ENCODE measurements around the gene SSBP2. TPM values are rescaled to one million over a fixed set of nuclear protein-coding genes. Genes with fewer than 3 reads are reported as not detected.

SSBP2 gene
- total RNA-seq, 2 donors from 2014 or later, result 25.1 to 26.9 TPM

DNA sequence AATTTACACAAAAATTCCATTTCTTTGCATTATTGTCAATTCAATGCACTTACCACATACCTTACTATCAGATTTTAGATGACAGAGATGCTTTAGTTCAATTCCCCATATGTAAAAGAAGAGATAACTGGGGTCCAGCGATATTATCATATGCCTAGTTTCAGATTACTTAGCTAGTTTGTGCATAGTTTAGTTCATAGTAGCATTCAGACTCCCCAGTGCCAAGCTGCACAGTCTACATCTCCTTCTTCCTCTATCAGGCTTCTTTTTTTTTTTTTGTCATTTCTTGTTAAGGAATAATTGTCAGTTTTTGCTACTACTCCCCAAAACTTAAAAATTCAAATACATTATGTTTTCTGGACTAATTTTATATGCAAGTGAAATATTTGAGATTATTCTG, 175.0 kb downstream of the SSBP2 start:
- Histone ChIP-seq H3K27ac (no peak overlapping the region), H3K4me3 (no peak overlapping the region), H3K9me3 (no peaks in the 10 kb centered on the region), H3K36me3 (no peaks in the 10 kb centered on the region), H3K4me1 (replicated peaks) (no peaks in the 10 kb centered on the region), H3K27me3 (replicated peaks; ENCODE audit: insufficient read depth) (no peaks in the 10 kb centered on the region)
- 94% methylated on average over 1 of the region's 1 CpG for whole genome bisulfite sequencing
- TF ChIP-seq, protein P1, sequence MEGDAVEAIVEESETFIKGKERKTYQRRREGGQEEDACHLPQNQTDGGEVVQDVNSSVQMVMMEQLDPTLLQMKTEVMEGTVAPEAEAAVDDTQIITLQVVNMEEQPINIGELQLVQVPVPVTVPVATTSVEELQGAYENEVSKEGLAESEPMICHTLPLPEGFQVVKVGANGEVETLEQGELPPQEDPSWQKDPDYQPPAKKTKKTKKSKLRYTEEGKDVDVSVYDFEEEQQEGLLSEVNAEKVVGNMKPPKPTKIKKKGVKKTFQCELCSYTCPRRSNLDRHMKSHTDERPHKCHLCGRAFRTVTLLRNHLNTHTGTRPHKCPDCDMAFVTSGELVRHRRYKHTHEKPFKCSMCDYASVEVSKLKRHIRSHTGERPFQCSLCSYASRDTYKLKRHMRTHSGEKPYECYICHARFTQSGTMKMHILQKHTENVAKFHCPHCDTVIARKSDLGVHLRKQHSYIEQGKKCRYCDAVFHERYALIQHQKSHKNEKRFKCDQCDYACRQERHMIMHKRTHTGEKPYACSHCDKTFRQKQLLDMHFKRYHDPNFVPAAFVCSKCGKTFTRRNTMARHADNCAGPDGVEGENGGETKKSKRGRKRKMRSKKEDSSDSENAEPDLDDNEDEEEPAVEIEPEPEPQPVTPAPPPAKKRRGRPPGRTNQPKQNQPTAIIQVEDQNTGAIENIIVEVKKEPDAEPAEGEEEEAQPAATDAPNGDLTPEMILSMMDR (IDR thresholded peaks at IDR 0.05), result no peak
- TF ChIP-seq POLR2A (IDR thresholded peaks at IDR 0.05) (no peak), POLR2AphosphoS5 (IDR thresholded peaks at IDR 0.05) (no peak)
- intact Hi-C loops (cut with DNase I), result no loop called here
- no peak for DNase-seq (ENCODE audit: low spot score)

DNA sequence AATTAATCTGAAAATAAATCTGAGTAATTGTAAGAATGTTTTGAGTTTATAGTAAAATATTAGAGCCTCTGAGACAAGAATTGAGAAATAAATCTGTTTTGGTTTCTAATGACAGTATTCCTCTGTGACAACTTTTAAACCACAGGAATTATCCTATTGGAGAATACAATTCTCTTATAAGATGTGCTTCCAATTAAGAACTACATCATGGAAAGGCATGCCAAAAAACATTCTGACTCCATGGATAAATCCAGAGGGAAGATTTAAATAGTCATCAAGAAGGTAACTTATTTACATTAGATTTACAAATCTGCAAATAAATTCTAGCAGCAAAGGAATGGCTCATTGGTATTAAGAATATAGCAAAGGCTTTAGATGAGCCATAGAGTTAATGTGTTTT, 178.7 kb downstream of the SSBP2 start:
- Histone ChIP-seq H3K4me3 (no peak overlapping the region), H3K27ac (no peak overlapping the region), H3K4me1 (replicated peaks) (no peaks in the 10 kb centered on the region), H3K27me3 (replicated peaks; ENCODE audit: insufficient read depth) (no peaks in the 10 kb centered on the region), H3K9me3 (no peaks in the 10 kb centered on the region), H3K36me3 (no peaks in the 10 kb centered on the region)
- TF ChIP-seq POLR2AphosphoS5 (IDR thresholded peaks at IDR 0.05) (no peak), POLR2A (IDR thresholded peaks at IDR 0.05) (no peak)
- TF ChIP-seq, protein P1 (IDR thresholded peaks at IDR 0.05), result no peak
- intact Hi-C loops (cut with DNase I), result no loop called here
- DNase-seq (ENCODE audit: low spot score), result no peak

DNA sequence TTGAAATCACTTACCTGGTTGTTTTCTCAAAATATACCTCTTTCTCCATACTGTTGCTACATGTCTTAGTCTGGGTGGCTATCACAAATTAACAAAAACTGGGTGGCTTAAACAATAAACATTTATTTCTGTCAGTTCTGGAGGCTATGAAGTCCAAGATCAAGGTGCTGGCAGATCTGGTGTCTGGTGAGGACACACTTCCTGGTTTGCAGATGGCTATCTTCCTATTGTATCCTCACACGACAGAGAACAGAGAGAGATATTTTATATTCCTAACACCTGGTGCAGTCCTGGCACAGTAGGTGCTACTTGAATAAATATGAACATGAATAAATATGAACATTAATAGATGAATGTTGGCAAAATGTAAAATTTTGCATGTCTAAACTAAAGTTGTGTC, 192.7 kb downstream of the SSBP2 start:
- Histone ChIP-seq H3K4me1 (replicated peaks) (no peaks in the 10 kb centered on the region), H3K27me3 (replicated peaks; ENCODE audit: insufficient read depth) (no peaks in the 10 kb centered on the region), H3K27ac (no peak overlapping the region), H3K36me3 (no peaks in the 10 kb centered on the region), H3K9me3 (no peaks in the 10 kb centered on the region), H3K4me3 (no peak overlapping the region)
- WGBS, result 19% methylated on average over 1 of the region's 1 CpG
- intact Hi-C loops (cut with DNase I), result no loop called here
- no peak for DNase-seq (ENCODE audit: low spot score)
- TF ChIP-seq POLR2A (IDR thresholded peaks at IDR 0.05) (no peak), POLR2AphosphoS5 (IDR thresholded peaks at IDR 0.05) (no peak)
- TF ChIP-seq, protein P1 (IDR thresholded peaks at IDR 0.05), result no peak

- H3K27ac ChIP-seq, result no peak overlapping the region
- no peaks in the 10 kb centered on the region for H3K27me3 ChIP-seq (replicated peaks; ENCODE audit: insufficient read depth)
- no peaks in the 10 kb centered on the region for H3K9me3 ChIP-seq
- H3K4me3 ChIP-seq, result no peak overlapping the region
- intact Hi-C loops (cut with DNase I), result no loop called here
- no peak for DNase-seq (ENCODE audit: low spot score)
- TF ChIP-seq, protein P1 (IDR thresholded peaks at IDR 0.05), result no peak
- TF ChIP-seq POLR2AphosphoS5 (IDR thresholded peaks at IDR 0.05) (no peak), POLR2A (IDR thresholded peaks at IDR 0.05) (no peak)
- no peaks in the 10 kb centered on the region for H3K4me1 ChIP-seq (replicated peaks)
- no peaks in the 10 kb centered on the region for H3K36me3 ChIP-seq
These were observed 194.1 kb downstream of the SSBP2 start for GRCh38 chr5:81556809-81557208.

- H3K27me3 ChIP-seq (replicated peaks; ENCODE audit: insufficient read depth), result no peaks in the 10 kb centered on the region
- H3K27ac ChIP-seq, result no peak overlapping the region
- no peak overlapping the region for H3K4me3 ChIP-seq
- no peaks in the 10 kb centered on the region for H3K9me3 ChIP-seq
- no peaks in the 10 kb centered on the region for H3K4me1 ChIP-seq (replicated peaks)
- H3K36me3 ChIP-seq, result no peaks in the 10 kb centered on the region
- WGBS, result 45% methylated on average over 2 of the region's 2 CpGs
- no peak for DNase-seq (ENCODE audit: low spot score)
- TF ChIP-seq POLR2A (IDR thresholded peaks at IDR 0.05), result no peak
- no peak for TF ChIP-seq POLR2AphosphoS5 (IDR thresholded peaks at IDR 0.05)
- TF ChIP-seq, protein P1 (IDR thresholded peaks at IDR 0.05), result no peak
- intact Hi-C loops (cut with DNase I), result no loop called here
These were observed 195.0 kb downstream of the SSBP2 start for GRCh38 chr5:81555865-81556264.

Measured in prostate gland (tissue), 2 donors.